Left ventricle myocardium superior (tissue), 1 donor: ENCODE results near the gene FAM151A. TPM values are rescaled to one million over a fixed set of nuclear protein-coding genes. Genes with fewer than 3 reads are reported as not detected.
A peak's percentile ranks its signal among the peaks of the same experiment; 100 is the strongest.

ENCODE experiments used
- ATAC-seq: fragments of 200-7000 bp; cut with Tn5 transposase; one replicate; pipeline ENCODE4 v1.9.1; 2020; ENCODE audit warnings: mild to moderate bottlenecking, moderate library complexity
- DNase-seq: peaks from one replicate; pipeline ENCODE4 v3.0.0-alpha.2; 2020
- intact Hi-C: fragments of 100-400 bp; cut with micrococcal nuclease; formaldehyde crosslinking; loops from one replicate; pipeline ENCODE4 v1.11.0; 2022
- long read RNA-seq: library from polyadenylated mRNA; unstranded; transcript quantifications from one replicate; pipeline ENCODE4 v2.0.0, GENCODE V29; 2021
- total RNA-seq: library from RNA; stranded (reverse); fragmentation: NEBNext Ultra II Directional; extraction: Animal tissue kit (Norgen Biotek cat#: 25700); gene quantifications from one replicate; pipeline ENCODE4 v1.2.1, GENCODE V29; 2021
- donor health status: DM: no; HTN: yes; CAD: no; lungs with severe emphysema.

The FAM151A gene
- total RNA-seq, result 1.2 TPM
- long read RNA-seq, partial matches to known transcripts, result 0 of 4 reads
- long read RNA-seq, other reads (novel, unspliced or antisense), result 0 of 4 reads

GRCh38 chr1:54623216-54624007 is at the start of gene FAM151A:
FAM151A (minus strand) TSS chr1:54623525; CDS start chr1:54623395, 130 bp downstream.
- DNase-seq (peak; percentile 69), ATAC-seq (peak; percentile 71)
- intact Hi-C loops, result no loop called here

- intact Hi-C loops, result no loop called here
- DNase-seq, result no peak
- ATAC-seq, result peak; percentile 40
Measured at GRCh38 chr1:54671985-54672608, 48.8 kb upstream of the FAM151A start.

- ATAC-seq (no peak), DNase-seq (no peak)
- intact Hi-C loops, result no loop called here
Measured at GRCh38 chr1:54668567-54668966, 45.2 kb upstream of the FAM151A start.

- DNase-seq (no peak), ATAC-seq (no peak)
- intact Hi-C loops, result no loop called here
Measured at GRCh38 chr1:54667797-54668196, 44.5 kb upstream of the FAM151A start.

- ATAC-seq, result no peak
- no peak for DNase-seq
- intact Hi-C loops, result no loop called here
Measured at GRCh38 chr1:54666333-54666732, 43.0 kb upstream of the FAM151A start.

- ATAC-seq, result no peak
Measured at GRCh38 chr1:54665852-54666251, 42.5 kb upstream of the FAM151A start.

GRCh38 chr1:54664364-54664763 is 41.0 kb upstream of the FAM151A start:
- ATAC-seq, result peak; percentile 64
- no peak for DNase-seq
- intact Hi-C loops, result no loop called here

More at GRCh38 chr1:54665852-54666251, 42.5 kb upstream of the FAM151A start:
- DNase-seq, result no peak
- intact Hi-C loops, result no loop called here

GRCh38 chr1:54663725-54664124 is 40.4 kb upstream of the FAM151A start:
- no peak for DNase-seq
- intact Hi-C loops, result no loop called here

GRCh38 chr1:54658164-54658913 is 35.0 kb upstream of the FAM151A start:
- DNase-seq, result no peak
- no peak for ATAC-seq
- intact Hi-C loops, result no loop called here

More at GRCh38 chr1:54663725-54664124, 40.4 kb upstream of the FAM151A start:
- no peak for ATAC-seq

- intact Hi-C loops, result no loop called here
- no peak for ATAC-seq
- DNase-seq, result no peak
Measured at GRCh38 chr1:54653036-54653435, 29.7 kb upstream of the FAM151A start.

- no peak for DNase-seq
- intact Hi-C loops, result no loop called here
- peak; percentile 11 for ATAC-seq
Measured at GRCh38 chr1:54652168-54652567, 28.8 kb upstream of the FAM151A start.

GRCh38 chr1:54651608-54652007 is 28.3 kb upstream of the FAM151A start:
- no peak for DNase-seq
- intact Hi-C loops, result no loop called here
- no peak for ATAC-seq

GRCh38 chr1:54650417-54650816 is 27.1 kb upstream of the FAM151A start:
- intact Hi-C loops, result no loop called here
- no peak for ATAC-seq
- DNase-seq, result no peak

- DNase-seq (no peak), ATAC-seq (no peak)
- intact Hi-C loops, result no loop called here
Measured at GRCh38 chr1:54649921-54650320, 26.6 kb upstream of the FAM151A start.

GRCh38 chr1:54649130-54649898 is 26.0 kb upstream of the FAM151A start:
- intact Hi-C loops, result no loop called here
- no peak for ATAC-seq
- no peak for DNase-seq

- DNase-seq (peak; percentile 66), ATAC-seq (peak; percentile 92)
- intact Hi-C loops, result no loop called here
Measured at GRCh38 chr1:54645806-54646676, 22.7 kb upstream of the FAM151A start.

- no peak for DNase-seq
- ATAC-seq, result no peak
- intact Hi-C loops, result no loop called here
Measured at GRCh38 chr1:54643736-54644135, 20.4 kb upstream of the FAM151A start.
